Liver (tissue), 9 donors: ENCODE results near the gene FOXO1. TPM values are rescaled to one million over a fixed set of nuclear protein-coding genes. Genes with fewer than 3 reads are reported as not detected.

ENCODE experiments used
- DNase-seq: peaks from one replicate; pipeline ENCODE4 v3.0.0-alpha.2; 2017; ENCODE audit warnings: low spot score
- H3K27ac ChIP-seq, 2 donors: one replicate each; pipeline ENCODE4 v1.7.0; 2013; ENCODE audit warnings: inconsistent platforms in 2 of 2, low read length in 2 of 2, control low read depth in 1 of 2, low read depth in 1 of 2, mild to moderate bottlenecking in 1 of 2
- H3K27me3 ChIP-seq, 4 donors: one replicate each; pipeline versions ENCODE4 v1.6.1 to v1.7.0; 2013; ENCODE audit warnings: low read length in 3 of 4, inconsistent platforms in 1 of 4, mild to moderate bottlenecking in 1 of 4, moderate library complexity in 1 of 4; ENCODE audit not compliant: control insufficient read depth in 4 of 4, insufficient read depth in 4 of 4
- H3K36me3 ChIP-seq, 4 donors: one replicate each; pipeline versions ENCODE4 v1.6.1 to v1.7.0; 2013; ENCODE audit warnings: low read length in 3 of 4, mild to moderate bottlenecking in 3 of 4, low read depth in 1 of 4, moderate library complexity in 1 of 4; ENCODE audit not compliant: control insufficient read depth in 4 of 4, insufficient read depth in 3 of 4
- H3K4me1 ChIP-seq, 4 donors: one replicate each; pipeline versions ENCODE4 v1.6.1 to v1.7.0; 2013; ENCODE audit warnings: low read length in 3 of 4, mild to moderate bottlenecking in 3 of 4, moderate library complexity in 1 of 4; ENCODE audit not compliant: control insufficient read depth in 4 of 4, insufficient read depth in 4 of 4
- H3K4me3 ChIP-seq, 3 donors: one replicate each; pipeline versions ENCODE4 v1.6.1 to v1.7.0; 2013; ENCODE audit warnings: low read length in 3 of 3, control low read depth in 1 of 3, low read depth in 1 of 3, mild to moderate bottlenecking in 1 of 3
- H3K9ac ChIP-seq, 2 donors: one replicate each; pipeline ENCODE4 v1.7.0; 2013; ENCODE audit warnings: low read length in 2 of 2, mild to moderate bottlenecking in 2 of 2, moderate library complexity in 2 of 2, control low read depth in 1 of 2, low read depth in 1 of 2
- H3K9me3 ChIP-seq, 4 donors: one replicate each; pipeline versions ENCODE4 v1.6.1 to v1.7.0; 2013; ENCODE audit warnings: low read length in 3 of 4; ENCODE audit not compliant: control insufficient read depth in 4 of 4
- EGR1 ChIP-seq, 2 donors: IDR thresholded peaks; 2 replicates each; pipeline ENCODE4 v1.6.1; 2016 to 2018; ENCODE audit warnings: antibody characterized with exemption in 2 of 2, low read depth in 2 of 2
- FOXA1 ChIP-seq: IDR thresholded peaks from 2 replicates; pipeline ENCODE4 v1.6.1; 2016; ENCODE audit warnings: antibody characterized with exemption
- FOXA2 ChIP-seq: IDR thresholded peaks from 2 replicates; pipeline ENCODE4 v1.6.1; 2016; ENCODE audit warnings: antibody characterized with exemption
- GABPA ChIP-seq, 2 donors: IDR thresholded peaks in 1 of 2; conservative IDR thresholded peaks in 1 of 2; 2 replicates each; pipeline ENCODE4 v1.6.1; 2016; ENCODE audit warnings: antibody characterized with exemption in 2 of 2, mild to moderate bottlenecking in 1 of 2, moderate library complexity in 1 of 2
- HNF4A ChIP-seq, 2 donors: conservative IDR thresholded peaks; 2 replicates each; pipeline ENCODE4 v1.6.1; 2016; ENCODE audit warnings: antibody characterized with exemption in 2 of 2, mild to moderate bottlenecking in 2 of 2
- HNF4G ChIP-seq: IDR thresholded peaks from 2 replicates; pipeline ENCODE4 v1.6.1; 2016; ENCODE audit warnings: antibody characterized with exemption
- JUND ChIP-seq, 2 donors: IDR thresholded peaks; 2 replicates each; pipeline ENCODE4 v1.6.1; 2016; ENCODE audit warnings: antibody characterized with exemption in 2 of 2
- NR2F2 ChIP-seq: IDR thresholded peaks from 2 replicates; pipeline ENCODE4 v1.6.1; 2016; ENCODE audit warnings: antibody characterized with exemption
- RAD21 ChIP-seq, 2 donors: IDR thresholded peaks; 2 replicates each; pipeline ENCODE4 v1.6.1; 2016; ENCODE audit warnings: antibody characterized with exemption in 2 of 2, mild to moderate bottlenecking in 2 of 2
- RXRA ChIP-seq, 2 donors: IDR thresholded peaks; 2 replicates each; pipeline ENCODE4 v1.6.1; 2017 to 2018; ENCODE audit warnings: antibody characterized with exemption in 2 of 2, mild to moderate bottlenecking in 1 of 2
- SP1 ChIP-seq: IDR thresholded peaks from 2 replicates; pipeline ENCODE4 v1.6.1; 2018; ENCODE audit warnings: antibody characterized with exemption, mild to moderate bottlenecking
- TAF1 ChIP-seq: conservative IDR thresholded peaks from 2 replicates; pipeline ENCODE4 v1.6.1; 2016; ENCODE audit warnings: antibody characterized with exemption, mild to moderate bottlenecking
- YY1 ChIP-seq: IDR thresholded peaks from 2 replicates; pipeline ENCODE4 v1.6.1; 2016; ENCODE audit warnings: antibody characterized with exemption, mild to moderate bottlenecking
- WGBS: extraction: QIAGEN DNeasy Blood & Tissue Kit; methylation state at CpG from one replicate; pipeline ENCODE4 v1.1.7; 2013; 5-methylcytosine and 5-hydroxymethylcytosine counted together
- polyA plus RNA-seq, 2 donors: library from polyadenylated mRNA; stranded (reverse) in 1 of 2; unstranded in 1 of 2; fragments of 200-250 nt in 1 of 2; fragments of >200 nt in 1 of 2; fragmentation: Nextera tagmentation in 1 of 2; extraction: Ambion mirVana in 1 of 2; gene quantifications; one replicate each; pipeline versions ENCODE4 v1.2.1 to v1.2.3, GENCODE V29; 2013 to 2015
- total RNA-seq, 2 donors: library from RNA; depleted of rRNA; stranded (reverse); fragments of >200 nt; gene quantifications; one replicate each; pipeline ENCODE4 v1.2.3, GENCODE V29; 2014
- TF ChIP-seq, protein P1 (sequence below): fragments of 150-350 bp; IDR thresholded peaks from 2 replicates; pipeline ENCODE4 v1.5.1; 2017; ENCODE audit warnings: improper control_type of control experiment, low read depth, low read length; ENCODE audit not compliant: missing input control
- TF ChIP-seq, protein P2 (sequence below): IDR thresholded peaks from 2 replicates; pipeline ENCODE4 v1.6.1; 2016; ENCODE audit warnings: antibody characterized with exemption
- TF ChIP-seq, protein P3 (sequence below): IDR thresholded peaks from 2 replicates; pipeline ENCODE4 v1.6.1; 2016; ENCODE audit warnings: antibody characterized with exemption
- TF ChIP-seq, protein P4 (sequence below): IDR thresholded peaks from 2 replicates; pipeline ENCODE4 v1.6.1; 2016; ENCODE audit warnings: antibody characterized with exemption
- TF ChIP-seq, protein P5 (sequence below): IDR thresholded peaks from 2 replicates; pipeline ENCODE4 v1.6.1; 2016; ENCODE audit warnings: antibody characterized with exemption, mild to moderate bottlenecking
- donor health status: healthy.
- donor health status: healthy.
- donor health status: healthy.
- donor health status: healthy.
- donor health status: healthy.

The FOXO1 gene
- total and polyA plus RNA-seq, 4 donors: 5.4 to 23.6 (median 8.6) TPM

DNA sequence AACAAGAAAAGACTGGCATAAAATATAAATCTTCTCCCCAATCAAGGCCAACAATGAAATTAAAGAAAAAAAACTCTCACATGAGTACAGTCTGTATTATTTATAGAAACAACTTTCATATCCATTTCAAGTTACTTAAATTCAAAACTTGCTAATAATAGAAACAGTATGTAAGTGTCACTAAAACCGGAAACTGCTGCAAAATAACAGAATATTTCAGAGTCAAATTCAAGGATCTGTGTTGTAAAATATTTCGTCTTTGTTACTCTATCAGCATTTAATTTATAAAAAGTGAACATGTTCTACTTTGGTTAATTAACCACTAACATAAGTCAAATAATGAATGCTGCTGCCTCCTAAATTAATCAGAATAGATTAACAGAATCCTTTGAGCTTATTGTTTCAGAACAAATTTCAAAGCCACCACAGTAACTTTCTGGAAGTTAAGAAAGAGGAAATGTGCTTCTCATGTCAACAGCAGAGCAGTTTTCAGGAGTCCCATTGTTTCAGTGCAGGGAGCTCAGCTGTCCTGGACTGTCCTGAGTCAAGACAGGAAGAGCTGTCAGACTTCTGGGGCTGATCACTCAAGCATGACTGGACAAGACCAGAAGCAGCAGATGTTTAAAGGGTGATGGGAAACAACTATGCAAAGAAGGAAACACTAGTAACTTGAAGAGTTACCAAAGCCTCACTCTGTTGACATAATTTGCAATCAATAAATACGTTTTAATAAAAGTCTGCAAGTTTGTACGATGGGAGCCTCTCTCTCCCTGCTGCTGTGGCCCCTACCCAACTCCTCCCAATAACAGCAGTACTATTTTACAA lies 76.9 kb downstream of the FOXO1 start:
- Histone ChIP-seq H3K27ac (peak overlapping the region; percentile 21 to 27), H3K4me3 (no peak overlapping the region), H3K9me3 (no peaks in the 10 kb centered on the region), H3K9ac (no peak overlapping the region), H3K36me3 (no peaks in the 10 kb centered on the region), H3K27me3 (no peaks in the 10 kb centered on the region), H3K4me1 (peaks cover 10 to 41% (median 21%) of the 10 kb centered on the region in 4 donors)
- no peak for DNase-seq
- WGBS: 35% methylated on average over 4 of the region's 4 CpGs
- TF ChIP-seq, protein P1, sequence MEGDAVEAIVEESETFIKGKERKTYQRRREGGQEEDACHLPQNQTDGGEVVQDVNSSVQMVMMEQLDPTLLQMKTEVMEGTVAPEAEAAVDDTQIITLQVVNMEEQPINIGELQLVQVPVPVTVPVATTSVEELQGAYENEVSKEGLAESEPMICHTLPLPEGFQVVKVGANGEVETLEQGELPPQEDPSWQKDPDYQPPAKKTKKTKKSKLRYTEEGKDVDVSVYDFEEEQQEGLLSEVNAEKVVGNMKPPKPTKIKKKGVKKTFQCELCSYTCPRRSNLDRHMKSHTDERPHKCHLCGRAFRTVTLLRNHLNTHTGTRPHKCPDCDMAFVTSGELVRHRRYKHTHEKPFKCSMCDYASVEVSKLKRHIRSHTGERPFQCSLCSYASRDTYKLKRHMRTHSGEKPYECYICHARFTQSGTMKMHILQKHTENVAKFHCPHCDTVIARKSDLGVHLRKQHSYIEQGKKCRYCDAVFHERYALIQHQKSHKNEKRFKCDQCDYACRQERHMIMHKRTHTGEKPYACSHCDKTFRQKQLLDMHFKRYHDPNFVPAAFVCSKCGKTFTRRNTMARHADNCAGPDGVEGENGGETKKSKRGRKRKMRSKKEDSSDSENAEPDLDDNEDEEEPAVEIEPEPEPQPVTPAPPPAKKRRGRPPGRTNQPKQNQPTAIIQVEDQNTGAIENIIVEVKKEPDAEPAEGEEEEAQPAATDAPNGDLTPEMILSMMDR: no peak
- TF ChIP-seq FOXA2: no peak
- no peak for TF ChIP-seq JUND (IDR thresholded peaks at IDR 0.05)
- TF ChIP-seq TAF1: no peak
- no peak for TF ChIP-seq NR2F2
- peak; percentile 16 to 20 for TF ChIP-seq RAD21 (IDR thresholded peaks at IDR 0.05)

DNA sequence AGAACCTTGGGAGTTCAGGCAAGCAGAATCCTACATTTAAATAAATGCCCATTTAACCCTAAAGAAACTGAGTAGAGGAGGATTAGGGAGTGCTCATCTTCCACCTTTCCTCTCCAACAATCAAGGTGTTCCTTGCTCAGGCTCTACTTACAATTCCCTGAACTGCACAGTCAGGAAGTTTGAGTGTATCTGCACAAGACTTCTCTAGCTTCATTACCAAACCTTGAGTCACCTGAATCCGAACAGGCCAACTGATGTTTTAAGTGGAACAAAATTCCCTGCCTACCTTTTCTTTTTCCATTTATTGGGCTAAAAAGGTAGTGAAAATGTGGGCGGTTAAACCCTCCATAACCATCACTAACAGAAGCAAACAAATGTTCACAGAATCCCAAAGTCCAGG lies 78.3 kb downstream of the FOXO1 start:
- no peaks in the 10 kb centered on the region for H3K36me3 ChIP-seq
- no peak overlapping the region for H3K27ac ChIP-seq
- 97% methylated on average over 2 of the region's 2 CpGs for WGBS
- H3K4me1 ChIP-seq: peaks cover 10 to 41% (median 21%) of the 10 kb centered on the region in 4 donors
- no peak overlapping the region for H3K4me3 ChIP-seq
- no peak overlapping the region for H3K9ac ChIP-seq
- peaks cover 0 to 2% (median under 1%) of the 10 kb centered on the region in 4 donors for H3K9me3 ChIP-seq
- DNase-seq: no peak
- no peaks in the 10 kb centered on the region for H3K27me3 ChIP-seq
- TF ChIP-seq, protein P2, sequence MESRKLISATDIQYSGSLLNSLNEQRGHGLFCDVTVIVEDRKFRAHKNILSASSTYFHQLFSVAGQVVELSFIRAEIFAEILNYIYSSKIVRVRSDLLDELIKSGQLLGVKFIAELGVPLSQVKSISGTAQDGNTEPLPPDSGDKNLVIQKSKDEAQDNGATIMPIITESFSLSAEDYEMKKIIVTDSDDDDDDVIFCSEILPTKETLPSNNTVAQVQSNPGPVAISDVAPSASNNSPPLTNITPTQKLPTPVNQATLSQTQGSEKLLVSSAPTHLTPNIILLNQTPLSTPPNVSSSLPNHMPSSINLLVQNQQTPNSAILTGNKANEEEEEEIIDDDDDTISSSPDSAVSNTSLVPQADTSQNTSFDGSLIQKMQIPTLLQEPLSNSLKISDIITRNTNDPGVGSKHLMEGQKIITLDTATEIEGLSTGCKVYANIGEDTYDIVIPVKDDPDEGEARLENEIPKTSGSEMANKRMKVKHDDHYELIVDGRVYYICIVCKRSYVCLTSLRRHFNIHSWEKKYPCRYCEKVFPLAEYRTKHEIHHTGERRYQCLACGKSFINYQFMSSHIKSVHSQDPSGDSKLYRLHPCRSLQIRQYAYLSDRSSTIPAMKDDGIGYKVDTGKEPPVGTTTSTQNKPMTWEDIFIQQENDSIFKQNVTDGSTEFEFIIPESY: no peak
- TF ChIP-seq FOXA2 (no peak), GABPA (IDR thresholded peaks at IDR 0.05 in 1 of 2, conservative IDR thresholded peaks at IDR 0.05 in 1 of 2) (no peak), NR2F2 (no peak), RXRA (IDR thresholded peaks at IDR 0.05) (no peak), HNF4A (conservative IDR thresholded peaks at IDR 0.05) (no peak), EGR1 (IDR thresholded peaks at IDR 0.05; ENCODE audit: low read depth in 2 of 2) (no peak), TAF1 (no peak), YY1 (no peak), FOXA1 (no peak), RAD21 (IDR thresholded peaks at IDR 0.05) (no peak), HNF4G (no peak), SP1 (no peak), JUND (IDR thresholded peaks at IDR 0.05) (no peak)
- TF ChIP-seq, protein P1: no peak
- TF ChIP-seq, protein P3, sequence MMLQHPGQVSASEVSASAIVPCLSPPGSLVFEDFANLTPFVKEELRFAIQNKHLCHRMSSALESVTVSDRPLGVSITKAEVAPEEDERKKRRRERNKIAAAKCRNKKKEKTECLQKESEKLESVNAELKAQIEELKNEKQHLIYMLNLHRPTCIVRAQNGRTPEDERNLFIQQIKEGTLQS: no peak
- TF ChIP-seq, protein P4, sequence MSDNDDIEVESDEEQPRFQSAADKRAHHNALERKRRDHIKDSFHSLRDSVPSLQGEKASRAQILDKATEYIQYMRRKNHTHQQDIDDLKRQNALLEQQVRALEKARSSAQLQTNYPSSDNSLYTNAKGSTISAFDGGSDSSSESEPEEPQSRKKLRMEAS: no peak
- TF ChIP-seq, protein P5, sequence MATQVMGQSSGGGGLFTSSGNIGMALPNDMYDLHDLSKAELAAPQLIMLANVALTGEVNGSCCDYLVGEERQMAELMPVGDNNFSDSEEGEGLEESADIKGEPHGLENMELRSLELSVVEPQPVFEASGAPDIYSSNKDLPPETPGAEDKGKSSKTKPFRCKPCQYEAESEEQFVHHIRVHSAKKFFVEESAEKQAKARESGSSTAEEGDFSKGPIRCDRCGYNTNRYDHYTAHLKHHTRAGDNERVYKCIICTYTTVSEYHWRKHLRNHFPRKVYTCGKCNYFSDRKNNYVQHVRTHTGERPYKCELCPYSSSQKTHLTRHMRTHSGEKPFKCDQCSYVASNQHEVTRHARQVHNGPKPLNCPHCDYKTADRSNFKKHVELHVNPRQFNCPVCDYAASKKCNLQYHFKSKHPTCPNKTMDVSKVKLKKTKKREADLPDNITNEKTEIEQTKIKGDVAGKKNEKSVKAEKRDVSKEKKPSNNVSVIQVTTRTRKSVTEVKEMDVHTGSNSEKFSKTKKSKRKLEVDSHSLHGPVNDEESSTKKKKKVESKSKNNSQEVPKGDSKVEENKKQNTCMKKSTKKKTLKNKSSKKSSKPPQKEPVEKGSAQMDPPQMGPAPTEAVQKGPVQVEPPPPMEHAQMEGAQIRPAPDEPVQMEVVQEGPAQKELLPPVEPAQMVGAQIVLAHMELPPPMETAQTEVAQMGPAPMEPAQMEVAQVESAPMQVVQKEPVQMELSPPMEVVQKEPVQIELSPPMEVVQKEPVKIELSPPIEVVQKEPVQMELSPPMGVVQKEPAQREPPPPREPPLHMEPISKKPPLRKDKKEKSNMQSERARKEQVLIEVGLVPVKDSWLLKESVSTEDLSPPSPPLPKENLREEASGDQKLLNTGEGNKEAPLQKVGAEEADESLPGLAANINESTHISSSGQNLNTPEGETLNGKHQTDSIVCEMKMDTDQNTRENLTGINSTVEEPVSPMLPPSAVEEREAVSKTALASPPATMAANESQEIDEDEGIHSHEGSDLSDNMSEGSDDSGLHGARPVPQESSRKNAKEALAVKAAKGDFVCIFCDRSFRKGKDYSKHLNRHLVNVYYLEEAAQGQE: no peak
